H1 (cell line): ENCODE data around the gene CAPN9. TPM values are rescaled to one million over a fixed set of nuclear protein-coding genes. Genes with fewer than 3 reads are reported as not detected.

Experiments
- CHD7 ChIP-seq: fragments of 300-600 bp; sonication (generic); IDR thresholded peaks from 2 replicates; pipeline ENCODE4 v1.7.1; 2012; ENCODE audit warnings: low read length, moderate library complexity, mild to moderate bottlenecking, inconsistent platforms; ENCODE audit not compliant: insufficient replicate concordance
- HDAC2 ChIP-seq, 2 experiments: fragments of 300-600 bp in 1 of 2; sonication (generic) in 1 of 2; IDR thresholded peaks; 2 replicates each; pipeline ENCODE4 v1.6.1; 2011 to 2012; ENCODE audit warnings: low read depth in 2 of 2, low read length in 2 of 2, mild to moderate bottlenecking in 2 of 2, moderate library complexity in 2 of 2, borderline replicate concordance in 1 of 2, inconsistent platforms in 1 of 2
- RXRA ChIP-seq: IDR thresholded peaks from 2 replicates; pipeline ENCODE4 v1.6.1; 2011; ENCODE audit warnings: low read depth, mild to moderate bottlenecking, low read length, moderate library complexity; ENCODE audit not compliant: insufficient read depth
- polyA plus RNA-seq, 7 experiments: library from polyadenylated mRNA; depleted of rRNA in 3 of 7; stranded (reverse) in 5 of 7; unstranded in 2 of 7; fragments of >200 nt in 5 of 7; fragments of 200-250 nt in 2 of 7; gene quantifications; 1 replicate in 5 of 7; 2 replicates in 1 of 7; 4 replicates in 1 of 7; pipeline versions ENCODE4 v1.2.1 to v1.2.3, GENCODE V29; 2011 to 2013; ENCODE audit warnings: missing spikeins in 2 of 7, mixed read lengths in 2 of 7
- total RNA-seq: library from RNA; stranded (reverse); fragmentation: NEBNext Ultra II Directional; extraction: Animal tissue kit (Norgen Biotek cat#: 25700); gene quantifications from 2 replicates; pipeline ENCODE4 v1.2.1, GENCODE V29; 2021

Gene CAPN9
- total and polyA plus RNA-seq, 2 of the 8 experiments (the other 6 are each of a cell fraction or from before 2014, with no cell fraction given) = 0.22 to 0.76 TPM

GRCh38 chr1:230771773-230772354 lies 24.7 kb downstream of the CAPN9 start (continued):
- TF ChIP-seq HDAC2 (IDR thresholded peaks at IDR 0.05; ENCODE audit: borderline replicate concordance in 1 of 2, low read depth in 2 of 2, low read length in 2 of 2) = no peak
- no peak for TF ChIP-seq RXRA
- no peak for TF ChIP-seq CHD7
